SK-N-DZ (cell line): ENCODE measurements around the gene CALN1.

Experiments
- DNase-seq: peaks from one replicate; pipeline ENCODE4 v3.0.0-alpha.2; 2015; ENCODE audit warnings: low spot score

CALN1 gene

DNA sequence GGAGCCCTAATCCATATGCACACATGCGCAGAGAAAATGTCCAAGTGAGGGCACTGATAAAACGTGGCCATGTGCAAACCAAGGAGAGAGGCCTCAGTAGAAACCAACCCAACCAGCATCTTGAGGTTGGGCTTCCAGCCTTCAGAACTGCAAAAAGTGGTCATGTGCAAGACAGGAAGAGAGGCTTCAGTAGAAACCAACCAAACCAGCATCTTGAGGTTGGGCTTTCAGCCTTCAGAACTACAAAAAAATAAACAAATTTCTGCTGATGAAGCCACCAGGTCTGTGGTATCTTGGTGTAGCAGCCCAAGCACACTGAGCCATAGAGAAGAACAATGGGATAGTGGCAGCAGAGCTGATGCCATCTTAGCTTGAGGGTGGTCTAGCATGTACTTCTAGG lies 371.5 kb downstream of the CALN1 start:
- no peak for DNase-seq

DNA sequence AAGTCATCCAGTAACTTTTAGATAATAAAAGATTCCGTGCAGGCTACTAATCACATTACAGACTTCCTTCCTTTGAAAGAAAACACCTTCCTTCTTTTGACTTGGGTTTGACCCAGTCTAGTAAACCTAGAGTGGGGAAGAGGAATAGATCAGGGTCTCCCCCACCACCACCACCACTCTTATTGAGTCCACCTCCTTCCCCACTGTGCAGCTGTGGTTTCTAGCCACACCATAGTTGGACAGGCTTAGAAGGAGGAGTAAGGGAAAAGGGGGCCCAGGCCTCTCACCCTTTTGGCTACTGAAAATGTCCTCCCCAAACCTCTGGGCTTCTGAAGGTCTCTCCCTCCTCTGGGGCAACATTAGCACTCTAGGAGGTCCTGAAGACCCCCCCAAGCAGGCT lies 372.7 kb downstream of the CALN1 start:
- no peak for DNase-seq

DNA sequence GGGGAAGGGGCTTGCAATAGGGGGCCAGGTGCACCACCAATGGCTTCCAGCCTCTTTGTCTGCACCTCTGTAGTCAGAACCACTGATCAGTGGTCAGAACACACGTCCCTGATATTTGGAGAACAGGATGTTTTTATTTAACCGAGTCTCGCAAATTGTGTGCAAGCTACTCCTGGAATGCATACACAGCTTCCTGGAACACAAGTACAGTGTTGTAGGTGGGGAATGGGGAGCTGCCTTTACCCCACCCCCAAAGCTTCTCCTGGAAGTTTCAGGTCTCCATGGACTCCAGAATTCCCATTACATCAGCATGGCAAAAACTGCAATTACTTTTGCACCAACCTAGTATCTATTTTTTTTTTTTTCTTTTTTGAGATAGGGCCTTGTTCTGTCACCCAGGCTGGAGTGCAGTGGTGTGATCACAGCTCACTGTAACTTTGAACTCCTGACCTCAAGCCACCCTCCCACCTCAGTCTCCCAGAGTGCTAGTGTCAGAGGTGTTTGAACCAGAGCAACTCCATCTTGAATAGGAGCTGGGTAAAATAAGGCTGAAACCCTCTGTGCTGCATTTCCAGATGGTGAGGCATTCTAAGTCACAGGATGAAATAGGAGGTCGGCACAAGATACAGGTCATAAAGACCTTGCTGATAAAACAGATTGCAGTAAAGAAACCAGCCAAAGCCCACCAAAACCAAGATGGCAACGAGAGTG lies 374.0 kb downstream of the CALN1 start:
- no peak for DNase-seq

DNA sequence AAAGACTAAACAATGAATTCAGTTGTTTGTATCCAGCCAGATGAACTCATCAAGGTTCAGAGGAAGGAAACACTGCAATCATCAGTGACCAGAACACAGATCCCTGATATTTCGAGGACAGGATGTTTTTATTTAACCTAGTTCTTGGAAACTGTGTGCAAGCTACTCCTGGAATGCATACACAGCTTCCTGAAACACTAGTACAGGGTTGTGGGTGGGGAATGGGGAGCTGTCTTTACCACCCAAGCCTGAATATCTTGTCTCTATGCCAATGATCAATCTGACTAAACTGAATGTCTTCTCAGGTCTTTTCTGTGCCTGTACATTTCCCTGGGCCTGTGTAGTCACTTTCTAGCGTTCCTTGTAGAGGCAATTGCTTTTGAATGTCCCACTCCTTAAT lies 374.6 kb downstream of the CALN1 start:
- no peak for DNase-seq

DNA sequence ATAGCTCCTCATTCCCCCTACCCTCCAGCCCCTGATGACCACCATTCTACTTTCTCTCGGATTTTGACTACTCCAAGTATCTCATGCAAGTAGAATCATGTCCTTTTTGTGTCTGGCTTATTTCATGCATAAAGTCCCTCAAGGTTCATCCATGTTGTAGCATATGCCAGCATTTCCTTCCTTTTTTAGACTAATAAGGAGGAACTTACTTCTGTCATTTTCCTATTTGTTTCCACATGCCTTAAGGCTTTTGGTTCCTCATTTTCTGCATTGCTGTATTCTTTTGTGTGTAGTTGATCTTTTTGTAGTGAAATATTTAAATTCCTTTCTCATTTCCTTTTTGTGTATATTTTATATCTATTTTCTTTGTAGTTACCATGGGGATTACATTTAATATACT lies 376.9 kb downstream of the CALN1 start:
- DNase-seq: no peak

DNA sequence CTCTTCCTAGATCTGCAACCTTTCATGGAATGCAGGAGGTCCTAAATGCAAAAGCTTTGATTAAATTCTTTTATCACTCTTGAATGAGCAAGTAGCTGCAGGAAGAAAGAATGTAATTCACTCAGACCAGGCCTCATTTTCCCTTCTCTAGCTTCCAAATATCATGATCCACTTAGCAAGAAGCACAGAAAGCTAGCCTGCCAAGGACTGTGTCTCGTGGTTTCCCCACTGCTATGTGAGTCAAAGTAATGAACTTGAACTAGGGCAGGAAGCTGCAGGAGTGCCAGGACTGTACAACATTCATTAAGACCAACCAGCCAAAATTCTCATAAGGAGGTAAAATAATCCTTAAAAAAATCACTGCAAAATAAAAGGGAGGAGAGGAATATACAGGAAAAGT lies 379.2 kb downstream of the CALN1 start:
- DNase-seq: no peak

DNA sequence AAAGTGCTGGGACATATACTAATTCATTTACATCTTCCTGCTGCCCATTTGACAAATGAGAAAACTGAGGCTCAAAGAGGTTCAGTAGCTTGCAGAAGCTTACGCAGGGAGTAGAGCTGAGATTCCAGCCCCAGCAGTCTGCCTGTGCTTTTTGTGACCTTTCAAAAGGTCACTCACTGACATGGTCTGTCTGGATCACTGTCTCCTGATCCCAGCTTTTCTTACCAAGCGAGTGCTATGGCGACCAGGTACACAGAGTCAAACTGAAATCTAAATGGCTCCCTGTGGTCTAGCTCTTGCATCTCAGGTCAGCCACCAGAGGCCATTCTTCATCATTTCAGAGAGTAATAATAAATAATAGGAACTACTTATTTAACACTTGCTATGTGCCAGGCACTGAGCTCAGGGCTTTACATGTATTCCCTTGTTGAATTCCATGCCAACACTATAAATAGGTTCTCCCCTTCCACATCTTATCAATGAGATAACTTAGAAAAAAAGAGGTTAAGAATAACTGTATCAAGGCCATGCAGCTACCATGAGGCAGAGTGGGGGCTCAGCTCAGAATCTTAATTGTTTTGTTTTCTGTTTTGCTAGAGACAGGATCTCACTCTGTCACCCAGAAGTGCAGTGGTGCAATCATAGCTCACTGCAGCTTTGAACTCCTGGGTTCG lies 381.0 kb downstream of the CALN1 start:
- DNase-seq: no peak

DNA sequence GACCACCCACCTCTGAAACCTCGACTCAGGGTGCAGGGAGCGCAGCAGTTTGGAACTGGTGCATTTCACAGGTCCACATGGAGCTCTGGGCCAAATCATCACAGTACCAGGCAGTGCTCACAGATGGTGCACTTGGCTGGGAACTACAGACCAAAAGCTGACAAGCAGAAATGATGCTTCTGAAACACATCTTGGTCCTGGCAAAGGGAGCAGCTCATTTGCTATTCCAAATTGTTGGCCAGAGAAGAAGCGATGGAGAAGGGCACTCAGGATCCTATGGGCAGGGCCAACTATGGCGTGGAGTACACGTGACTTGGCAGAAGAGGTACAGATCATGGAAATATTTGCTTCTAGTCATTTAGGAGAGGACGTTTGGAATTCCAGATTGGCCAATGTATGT lies 383.9 kb downstream of the CALN1 start:
- DNase-seq: no peak

DNA sequence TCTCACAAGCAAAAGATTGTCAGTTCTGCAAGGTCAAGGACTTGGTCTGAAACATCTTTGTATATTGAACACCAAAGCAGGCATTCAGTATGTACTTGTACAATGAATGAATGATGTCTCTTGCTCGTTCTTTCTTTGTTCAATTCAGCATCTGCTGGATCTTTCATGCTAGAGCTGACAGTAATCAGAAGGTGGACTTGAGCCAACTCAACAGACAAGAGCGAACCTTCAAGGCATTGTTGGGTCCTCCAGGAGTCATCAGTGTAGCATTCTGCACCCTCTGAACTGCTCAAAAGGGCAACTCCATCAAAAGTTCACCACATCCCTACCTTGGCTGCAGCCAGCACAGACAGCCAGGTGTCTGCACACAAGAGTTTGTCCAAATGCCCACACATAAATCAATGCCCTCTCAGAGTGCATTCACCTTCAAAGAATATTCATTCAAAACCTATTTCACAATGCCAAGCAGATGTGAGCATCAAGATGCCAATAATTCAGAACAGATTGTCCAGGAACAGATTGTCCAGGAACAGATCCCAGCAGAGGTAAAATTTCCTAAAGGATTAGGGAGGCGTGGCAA lies 386.7 kb downstream of the CALN1 start:
- DNase-seq: no peak

DNA sequence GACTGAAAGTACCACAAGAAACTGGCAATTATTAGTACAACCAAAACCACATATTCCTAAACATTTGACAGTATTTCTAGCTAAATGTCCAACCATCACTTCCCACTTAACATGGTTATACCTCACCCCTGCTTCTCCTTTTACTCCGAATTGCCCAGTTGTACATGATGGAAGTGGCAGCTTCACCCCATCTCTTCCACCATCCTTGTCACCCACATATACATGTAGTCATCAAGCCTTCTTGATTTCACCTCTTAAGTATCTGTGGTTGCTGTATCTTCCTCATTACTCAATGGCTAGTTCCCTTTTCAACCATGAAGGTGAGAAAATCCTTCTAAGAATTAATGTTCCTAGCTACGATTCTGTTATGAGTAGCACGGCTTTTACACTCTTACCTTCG lies 388.2 kb downstream of the CALN1 start:
- DNase-seq: no peak

DNA sequence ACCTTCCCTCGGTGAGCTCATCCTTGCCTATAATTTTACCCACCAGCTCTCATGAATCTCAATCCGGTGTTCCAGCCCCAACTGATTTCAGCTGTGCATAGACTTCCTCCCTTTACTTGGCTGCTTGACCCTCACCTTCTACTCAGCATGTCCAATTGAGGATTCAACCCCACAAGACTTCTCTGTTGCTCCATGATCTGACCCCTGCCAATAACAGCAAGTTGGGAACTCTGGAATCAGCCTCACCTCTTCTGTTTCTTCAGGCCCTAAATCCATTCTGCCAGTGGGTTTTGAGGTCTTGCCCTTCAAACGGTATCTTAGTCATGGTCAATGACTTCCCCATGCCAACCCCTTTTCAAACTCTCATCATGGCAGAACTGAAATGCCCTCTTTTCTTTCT lies 390.4 kb downstream of the CALN1 start:
- no peak for DNase-seq

DNA sequence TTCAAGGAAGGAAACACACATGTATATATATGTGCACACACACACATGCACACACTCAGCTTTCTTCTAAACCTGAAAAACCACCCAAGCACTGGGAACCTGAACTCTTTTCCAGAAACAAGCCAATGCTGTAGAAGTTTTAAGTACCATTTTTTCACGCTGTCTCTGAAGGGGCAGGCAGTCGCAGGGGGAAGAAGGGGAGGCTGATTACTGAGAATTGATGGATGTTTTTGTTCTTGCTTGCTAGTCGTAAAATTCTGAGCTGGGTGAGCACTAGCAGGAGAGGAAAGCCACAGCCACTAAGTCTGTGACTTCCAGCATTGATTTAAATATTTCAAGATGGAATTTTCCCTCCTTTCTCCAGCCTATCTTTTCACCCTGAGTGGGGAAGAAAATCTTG lies 391.8 kb downstream of the CALN1 start:
- DNase-seq: no peak

DNA sequence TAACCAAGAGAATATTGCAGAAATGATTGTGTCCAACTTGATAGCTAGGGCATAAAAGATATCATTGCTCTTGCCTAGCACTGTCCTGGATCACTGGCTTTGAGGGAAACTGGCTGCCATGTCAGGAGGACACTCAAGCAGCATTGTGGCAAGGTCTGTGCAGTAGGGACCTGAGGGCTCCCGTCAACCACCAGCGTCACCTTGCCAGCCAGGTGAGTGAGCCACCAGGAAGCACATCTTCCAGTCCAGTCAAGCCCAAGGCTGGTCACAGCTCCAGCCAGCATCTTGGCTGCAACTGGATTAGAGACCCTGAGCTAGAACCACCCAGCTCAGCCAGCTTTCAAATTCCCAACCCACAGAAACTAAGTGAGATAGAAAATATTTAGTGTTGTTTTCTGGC lies 392.7 kb downstream of the CALN1 start:
- DNase-seq: no peak

DNA sequence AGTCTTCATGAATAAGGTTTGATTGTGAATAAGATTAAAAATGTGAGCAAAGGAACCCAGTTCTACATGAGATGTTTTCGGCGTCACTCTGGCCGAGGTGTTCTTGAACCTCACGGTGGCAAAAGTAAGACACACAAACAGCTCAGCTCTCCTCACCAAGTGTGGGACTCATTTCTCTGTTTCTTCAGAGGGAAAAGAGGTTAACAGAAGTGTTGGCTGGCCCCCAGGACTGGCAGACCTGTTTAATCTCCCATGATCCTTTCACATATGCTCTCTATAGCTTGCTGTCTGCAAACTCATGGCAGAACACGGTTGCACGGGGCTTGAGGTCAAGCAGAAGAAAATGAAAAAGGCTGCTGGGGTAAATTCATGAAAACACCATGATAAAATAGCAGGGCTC lies 394.4 kb downstream of the CALN1 start:
- no peak for DNase-seq

DNA sequence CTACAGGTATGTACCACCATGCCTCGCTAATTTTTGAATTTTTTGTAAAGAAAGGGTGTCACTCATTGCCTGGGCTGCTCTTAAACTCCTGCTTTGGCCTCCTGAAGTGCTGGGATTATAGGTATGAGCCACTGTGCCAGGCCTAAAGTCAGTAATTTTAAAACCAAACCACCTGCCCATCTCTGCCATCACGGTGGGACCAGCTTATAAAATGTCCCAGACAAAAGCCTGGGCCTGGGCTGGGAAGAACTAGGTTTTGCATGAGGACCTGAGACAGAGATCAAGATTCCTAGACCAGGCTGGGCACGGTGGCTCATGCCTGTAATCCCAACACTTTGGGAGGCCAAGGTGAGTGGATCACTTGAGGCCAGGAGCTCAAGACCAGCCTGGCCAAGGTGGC lies 395.6 kb downstream of the CALN1 start:
- DNase-seq: no peak

DNA sequence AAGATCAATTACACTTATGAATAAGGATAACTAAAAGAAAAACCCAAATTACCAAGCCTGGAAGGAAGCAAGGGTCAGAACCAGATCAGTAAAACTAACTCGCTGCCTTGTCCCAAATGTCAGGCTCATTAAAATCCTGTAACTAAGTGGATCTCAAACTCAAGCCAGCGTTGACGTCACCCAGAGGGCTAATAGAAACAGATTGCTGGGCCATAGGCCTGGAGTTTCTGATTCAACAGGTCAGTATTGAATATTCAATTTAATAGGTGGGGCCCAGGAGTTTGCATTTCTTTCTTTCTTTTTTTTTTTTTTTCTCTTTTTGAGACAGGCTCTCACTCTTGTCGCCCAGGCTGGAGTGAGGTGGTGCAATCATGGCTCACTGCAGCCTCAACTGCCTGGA lies 397.0 kb downstream of the CALN1 start:
- no peak for DNase-seq

DNA sequence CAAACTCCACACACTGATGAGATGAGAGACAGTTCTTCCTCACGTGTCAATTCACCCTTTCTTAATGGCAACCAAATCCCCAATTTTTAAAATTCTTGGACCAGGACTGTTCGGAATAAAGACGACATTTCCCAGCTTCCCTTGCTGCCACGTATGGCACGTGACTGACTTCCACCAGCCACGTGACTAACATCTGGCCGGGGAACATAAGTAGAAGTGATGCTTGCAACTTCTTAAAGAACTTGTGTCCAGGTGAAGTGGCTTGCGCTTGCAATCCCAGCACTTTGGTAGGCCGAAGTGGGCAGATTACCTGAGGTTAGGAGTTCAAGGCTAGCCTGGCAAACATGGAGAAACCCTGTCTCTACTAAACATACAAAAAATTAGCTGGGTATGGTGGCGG lies 405.1 kb downstream of the CALN1 start:
- DNase-seq: no peak

DNA sequence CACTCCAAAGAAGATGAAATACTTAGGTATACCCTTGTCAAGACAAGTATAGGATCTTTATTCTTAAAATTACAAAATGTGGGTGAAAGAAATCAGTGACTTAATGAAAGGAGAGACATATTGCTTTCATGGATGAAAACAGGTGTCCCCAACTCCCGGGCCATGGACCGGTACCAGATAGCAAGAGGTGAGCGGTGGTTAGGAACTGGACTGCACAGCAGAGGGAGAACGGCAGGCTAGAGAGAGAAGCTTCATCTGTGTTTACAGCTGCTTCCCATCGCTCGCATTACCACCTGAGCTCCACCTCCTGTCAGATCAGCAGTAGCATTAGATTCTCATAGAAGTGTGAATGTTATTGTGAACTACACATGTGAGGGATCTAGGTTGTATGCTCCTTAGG lies 408.9 kb downstream of the CALN1 start:
- no peak for DNase-seq

DNA sequence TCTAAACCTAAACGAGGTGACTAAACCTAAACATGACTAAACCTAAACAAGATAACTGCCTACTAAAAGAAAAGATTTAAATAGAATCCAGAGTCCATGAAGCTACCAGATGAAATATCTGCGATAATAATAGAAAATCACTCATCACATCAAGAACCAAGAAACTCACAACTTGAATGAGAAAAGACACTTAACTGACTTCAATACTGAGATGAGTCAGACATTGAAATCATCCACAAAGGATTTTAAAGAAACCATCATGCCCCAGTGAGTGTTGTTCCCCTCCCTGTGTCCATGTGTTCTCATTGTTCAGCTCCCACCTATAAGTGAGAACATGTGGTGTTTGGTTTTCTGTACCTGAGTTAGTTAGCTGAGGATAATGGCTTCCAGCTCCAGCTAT lies 416.0 kb downstream of the CALN1 start:
- DNase-seq: no peak

DNA sequence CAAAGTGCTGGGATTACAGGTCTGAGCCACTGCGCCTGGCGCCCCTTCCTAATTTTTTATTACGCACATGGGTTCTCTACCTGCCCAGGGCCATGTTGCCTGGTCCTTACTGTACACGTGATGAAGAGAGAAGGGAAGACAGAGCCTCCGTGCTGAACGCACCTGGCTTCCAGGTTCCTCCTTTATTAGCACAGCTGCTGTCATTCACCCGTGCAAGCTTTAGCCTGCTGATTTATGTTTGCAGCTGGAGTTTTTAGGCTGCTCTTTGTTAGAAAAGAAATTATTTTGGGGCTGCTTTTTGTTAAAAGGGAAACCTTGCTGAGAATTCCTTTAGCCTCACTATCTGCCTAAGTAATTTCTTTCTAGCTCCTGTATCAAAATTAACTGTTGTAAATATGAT lies 417.0 kb downstream of the CALN1 start:
- DNase-seq: no peak

DNA sequence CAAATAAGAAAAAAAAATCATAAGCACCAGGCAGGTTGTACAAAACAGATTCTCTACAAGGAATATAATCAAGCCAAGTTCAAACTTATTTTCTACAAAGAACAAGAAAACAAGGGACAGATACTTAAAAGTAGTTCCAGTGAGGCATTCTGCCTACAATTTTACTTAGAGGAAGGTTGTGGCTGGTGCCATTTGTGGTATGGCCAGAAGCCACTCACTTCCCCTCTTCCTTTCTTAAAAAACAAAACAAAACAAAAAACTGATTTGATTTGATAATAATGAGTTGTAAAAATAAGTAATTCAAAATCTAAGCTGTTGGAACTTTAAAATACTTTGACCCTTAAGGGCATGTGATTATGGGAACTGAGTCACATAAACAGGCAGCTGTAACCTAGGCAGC lies 420.6 kb downstream of the CALN1 start:
- DNase-seq: no peak

DNA sequence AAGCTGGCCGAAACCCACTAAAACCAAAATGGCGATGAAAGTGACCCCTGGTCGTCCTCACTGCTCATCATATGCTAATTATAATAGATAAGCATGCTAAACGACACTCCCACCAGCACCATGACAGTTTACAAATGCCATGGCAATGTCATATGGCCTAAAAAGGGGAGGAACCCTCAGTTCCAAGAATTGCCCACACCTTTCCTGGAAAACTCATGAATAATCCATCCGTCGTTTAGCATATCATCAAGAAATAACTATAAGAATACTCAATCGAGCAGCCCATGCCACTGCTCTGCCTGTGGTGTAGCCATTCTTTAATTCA lies 422.0 kb downstream of the CALN1 start:
- DNase-seq: no peak

DNA sequence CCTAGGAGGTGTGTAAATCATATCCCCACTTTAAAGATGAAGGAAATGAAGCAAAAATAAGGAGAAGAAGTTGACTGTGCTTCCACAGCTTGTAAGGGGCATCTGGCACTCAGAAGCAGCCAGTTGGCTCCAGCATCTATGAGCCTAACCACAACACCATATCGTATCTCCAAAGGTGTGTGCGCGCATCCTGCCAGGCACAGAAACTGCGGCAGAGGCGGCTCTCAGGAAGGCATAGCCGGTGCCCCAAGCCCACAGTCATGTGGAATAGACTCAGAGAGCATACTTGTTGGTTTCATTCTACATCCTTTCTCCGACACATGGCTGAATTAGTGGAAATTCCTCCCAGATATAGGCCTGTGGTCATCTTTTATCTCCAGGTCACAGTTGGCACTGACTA lies 423.9 kb downstream of the CALN1 start:
- no peak for DNase-seq
